Activated CD8-positive, alpha-beta memory T cell treated with anti-CD3 and anti-CD28 coated beads for 48 hours (primary cell): ENCODE results near the gene SPPL3.
"Not testable (repeated sequence)": the region's sequence is repeated elsewhere in the genome, so short reads cannot be mapped to it uniquely, and the experiment has no call there.

Source experiments
- DNase-seq, 3 experiments: peaks; one replicate each; pipeline ENCODE4 v3.0.0-alpha.2; 2020; ENCODE audit warnings: low read depth in 2 of 3, low spot score in 2 of 3

SPPL3 gene

DNA sequence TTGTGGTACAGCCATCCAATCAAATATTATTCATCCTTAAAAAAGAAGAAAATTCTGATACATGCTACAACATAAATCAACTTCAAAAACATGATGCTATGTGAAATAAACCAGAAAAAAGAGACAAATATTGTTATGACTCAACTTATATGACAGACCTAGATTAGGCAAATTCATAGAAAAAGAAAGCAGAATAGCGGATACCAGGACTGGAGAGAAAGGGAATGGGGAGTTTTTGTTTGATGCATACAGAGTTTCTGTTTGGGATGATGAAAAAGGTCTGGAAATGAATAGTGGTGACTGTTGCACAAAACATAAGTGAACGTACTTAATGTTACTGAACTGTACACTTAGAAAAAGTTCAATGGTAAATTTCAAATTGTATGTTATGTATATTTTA is 82.3 kb downstream of the SPPL3 start:
- no peak for DNase-seq

DNA sequence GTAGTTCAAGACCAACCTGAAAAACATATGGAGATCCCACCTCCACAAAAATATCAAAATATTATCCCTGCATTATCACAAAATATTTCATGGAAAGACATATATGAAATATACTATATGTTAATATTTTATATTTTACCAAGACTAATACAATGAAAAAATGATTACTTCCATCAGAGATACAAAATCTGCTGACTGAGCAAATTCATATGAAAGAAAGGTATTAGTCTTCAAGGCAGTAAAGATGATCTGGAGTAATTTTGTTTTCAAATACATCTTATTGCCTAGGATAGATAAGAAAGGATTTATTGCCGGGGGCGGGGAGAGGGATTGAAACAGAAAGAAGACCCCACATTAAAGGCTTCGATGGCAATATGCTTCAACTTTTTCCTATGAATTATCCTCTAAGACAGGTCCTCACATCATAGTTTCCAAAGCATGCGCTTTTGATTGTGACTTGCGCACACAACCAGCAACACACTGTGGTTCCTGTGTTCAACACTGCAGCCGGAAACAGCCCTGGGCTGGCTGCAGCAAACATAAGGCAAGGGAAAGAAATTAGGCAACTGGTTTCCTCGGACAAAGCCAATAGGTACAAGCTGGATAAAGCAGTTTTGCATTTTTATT is 83.2 kb downstream of the SPPL3 start:
- peak in 1 of 3 experiments; percentile 5 for DNase-seq

DNA sequence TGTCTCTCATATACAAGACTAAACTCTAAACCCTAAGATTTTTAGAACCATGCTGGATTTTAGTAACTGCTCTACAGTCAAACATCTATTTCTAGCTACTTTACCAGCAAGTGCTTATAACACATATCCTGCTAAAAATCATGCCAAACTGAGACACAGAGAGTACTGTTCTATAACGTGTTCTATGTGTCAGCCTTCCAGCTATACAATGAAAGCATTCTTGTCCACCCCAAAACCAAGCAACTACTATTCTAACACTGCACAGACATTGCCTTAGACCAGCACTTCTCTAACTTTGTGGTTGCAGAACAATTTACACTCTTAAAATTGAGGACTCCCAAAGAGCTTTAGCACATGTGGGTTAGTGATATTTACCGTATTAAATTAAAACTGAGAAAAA is 85.7 kb downstream of the SPPL3 start:
- no peak for DNase-seq

DNA sequence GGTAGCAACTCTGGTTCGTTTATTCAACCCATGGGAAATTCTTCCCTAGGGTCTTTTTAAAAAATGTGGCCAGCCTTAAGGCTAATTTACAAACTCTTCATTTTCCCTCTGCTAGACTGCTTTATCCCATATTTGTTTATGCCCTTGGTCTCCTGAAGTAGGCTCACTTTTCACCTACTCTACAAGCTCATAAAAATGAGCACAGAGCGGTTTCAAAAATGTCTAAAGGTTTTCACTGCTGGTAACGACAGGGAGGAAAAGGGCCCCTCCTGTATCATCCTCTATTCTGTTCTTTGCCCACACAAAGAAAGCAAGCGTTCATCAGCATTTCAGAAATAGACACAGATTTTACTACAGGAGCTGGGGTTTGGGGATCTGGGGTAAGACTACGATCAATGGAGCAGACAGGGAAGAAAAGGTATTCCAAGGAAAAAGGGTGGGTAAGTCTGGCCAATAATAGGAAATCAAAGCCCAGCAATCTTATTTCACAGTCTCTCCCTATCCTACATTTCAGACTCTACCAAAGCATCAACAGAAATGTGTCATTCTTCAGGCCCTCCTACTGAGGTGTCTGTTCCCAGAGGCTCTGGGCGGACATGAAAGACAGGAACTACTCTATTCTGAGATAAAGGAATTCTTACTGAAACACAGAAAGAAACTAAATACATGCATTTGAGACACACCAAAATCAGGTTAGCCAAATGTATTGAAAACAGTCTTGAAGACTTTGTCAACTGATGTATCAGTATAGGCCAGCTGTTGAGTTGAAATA is 86.4 kb downstream of the SPPL3 start:
- DNase-seq: no peak

DNA sequence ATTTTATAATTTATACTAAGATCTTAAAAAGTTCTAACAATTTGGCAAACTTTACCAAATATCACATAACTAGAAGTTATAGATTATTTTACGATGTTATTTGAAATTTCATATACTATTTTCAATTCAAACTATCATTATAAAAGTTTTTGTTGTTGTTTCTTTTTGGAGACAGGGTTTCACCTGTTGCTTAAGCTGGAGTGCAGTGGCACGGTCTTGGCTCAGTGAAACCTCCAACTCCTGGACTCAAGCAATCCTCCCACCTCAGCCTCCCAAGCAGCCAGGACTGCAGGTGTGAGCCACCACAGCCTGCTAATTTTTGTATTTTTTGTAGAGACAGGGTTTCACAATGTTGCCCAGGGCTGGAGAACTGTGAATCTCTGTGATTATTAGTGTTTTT is 87.8 kb downstream of the SPPL3 start:
- DNase-seq: no peak

DNA sequence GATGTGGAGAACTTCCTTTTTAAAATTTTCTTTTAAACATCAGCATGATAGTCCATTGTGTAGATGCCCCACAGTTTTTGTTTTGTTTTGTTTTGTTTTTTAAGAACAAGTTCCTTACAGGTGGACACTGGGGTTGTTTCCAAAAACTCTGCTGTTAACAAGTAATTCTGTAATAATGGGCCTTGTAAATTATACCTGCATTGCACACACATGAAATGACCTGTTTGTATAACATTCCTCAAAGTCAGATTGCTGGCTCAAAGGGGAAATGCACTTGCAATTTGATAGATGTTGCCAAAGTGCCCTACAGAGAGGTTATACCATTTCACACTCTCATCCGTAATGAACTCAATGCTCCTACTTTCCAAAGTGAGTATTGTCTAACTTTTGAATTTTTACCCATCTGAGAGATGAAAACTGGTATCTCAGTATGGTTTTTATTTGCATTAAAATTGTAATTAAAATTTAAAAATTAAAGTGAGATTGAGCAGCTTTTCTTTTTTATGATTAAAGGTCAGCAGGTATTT is 89.2 kb downstream of the SPPL3 start:
- no peak for DNase-seq

DNA sequence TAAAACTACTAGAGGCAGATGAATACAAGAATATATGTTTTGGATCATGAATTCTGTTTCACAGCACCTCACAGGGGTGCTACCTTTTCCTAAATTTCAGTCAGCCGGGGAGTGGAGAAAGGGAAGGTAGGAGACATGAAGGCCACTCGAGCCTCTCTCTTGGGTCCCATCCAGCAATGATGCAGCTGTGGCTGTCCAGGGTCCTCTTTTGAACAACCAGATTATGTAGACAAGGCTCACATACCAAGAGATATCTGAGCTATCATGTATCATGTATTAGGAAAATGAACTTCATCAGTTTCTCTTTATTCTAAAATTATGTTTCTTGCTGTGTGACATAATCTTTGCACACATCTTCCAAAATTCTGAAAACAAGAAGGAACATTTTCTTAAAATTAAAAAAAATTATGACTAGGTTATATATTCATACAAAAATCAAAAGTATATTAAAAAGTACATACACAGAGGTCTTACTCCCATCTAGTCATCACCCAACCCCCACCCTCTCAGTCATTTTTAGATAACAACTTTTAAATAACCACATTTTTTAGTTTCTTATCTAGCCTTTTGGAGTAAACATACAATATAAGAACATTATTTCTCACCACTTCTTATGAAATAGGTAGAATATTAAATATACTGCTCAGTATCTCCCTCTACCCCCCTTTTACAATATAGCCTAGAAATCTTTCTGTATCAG is 89.8 kb downstream of the SPPL3 start:
- no peak for DNase-seq

DNA sequence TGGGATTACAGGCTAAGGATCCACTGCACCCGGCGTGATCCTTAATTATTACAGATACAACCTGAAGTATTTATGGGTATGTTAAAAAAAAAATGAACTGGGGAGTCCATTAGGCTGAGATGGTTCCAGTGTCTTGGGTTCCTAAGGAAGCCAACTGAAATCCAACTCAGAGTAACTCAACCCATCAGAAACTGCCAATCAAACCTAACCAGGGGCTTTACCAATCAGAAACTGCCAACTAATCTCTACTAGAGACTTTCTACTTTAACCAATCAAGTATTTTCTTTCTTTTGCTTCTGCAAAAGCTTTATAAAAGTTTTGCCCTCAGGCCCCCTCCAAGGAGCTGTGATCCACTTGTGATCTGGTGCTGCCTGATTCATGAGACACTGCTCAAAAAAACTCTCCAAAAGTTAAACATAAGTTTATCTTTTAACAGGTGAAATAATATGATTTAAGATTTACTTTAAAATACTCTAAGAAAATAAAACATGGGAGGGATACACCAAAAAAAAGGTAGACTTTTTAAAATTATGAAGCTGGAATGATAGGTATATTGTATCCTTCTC is 90.5 kb downstream of the SPPL3 start:
- no peak for DNase-seq

DNA sequence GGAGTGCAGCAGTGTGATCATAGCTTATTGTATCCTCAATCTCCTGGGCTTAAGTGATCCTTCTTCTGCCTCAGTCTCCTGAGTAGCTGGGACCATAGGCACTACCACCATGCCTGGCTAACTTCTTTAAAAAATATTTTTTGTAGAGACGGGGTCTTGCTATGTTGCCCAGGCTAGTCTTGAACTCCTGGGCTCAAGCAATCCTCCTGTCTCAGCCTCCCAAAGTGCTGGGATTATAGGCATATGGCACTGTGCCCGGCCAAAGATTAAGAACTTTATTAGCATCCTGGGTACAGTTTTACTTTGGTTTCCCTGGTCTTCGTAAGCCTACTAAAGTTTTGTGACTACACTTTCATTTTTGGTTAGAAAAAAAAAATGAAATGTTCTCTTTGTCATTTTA is 94.1 kb downstream of the SPPL3 start:
- no peak for DNase-seq

DNA sequence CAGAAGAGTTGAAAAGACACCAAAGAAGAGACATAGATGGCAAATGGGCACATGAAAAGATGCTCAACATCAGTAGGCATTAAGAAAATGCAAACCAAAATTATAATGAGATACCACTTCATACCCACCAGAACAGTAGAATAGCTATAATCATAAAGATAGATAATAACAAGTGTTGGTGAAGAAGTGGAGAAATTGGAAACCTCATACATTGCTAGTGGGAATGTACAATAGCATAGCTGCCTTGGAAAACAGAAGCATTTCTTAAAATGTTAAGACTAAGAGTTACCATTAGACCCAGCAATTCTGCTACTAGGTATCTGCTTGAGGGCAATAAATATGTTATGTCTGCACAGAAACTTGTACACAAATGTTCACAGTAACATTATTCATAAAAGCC is 99.7 kb downstream of the SPPL3 start:
- DNase-seq: no peak

DNA sequence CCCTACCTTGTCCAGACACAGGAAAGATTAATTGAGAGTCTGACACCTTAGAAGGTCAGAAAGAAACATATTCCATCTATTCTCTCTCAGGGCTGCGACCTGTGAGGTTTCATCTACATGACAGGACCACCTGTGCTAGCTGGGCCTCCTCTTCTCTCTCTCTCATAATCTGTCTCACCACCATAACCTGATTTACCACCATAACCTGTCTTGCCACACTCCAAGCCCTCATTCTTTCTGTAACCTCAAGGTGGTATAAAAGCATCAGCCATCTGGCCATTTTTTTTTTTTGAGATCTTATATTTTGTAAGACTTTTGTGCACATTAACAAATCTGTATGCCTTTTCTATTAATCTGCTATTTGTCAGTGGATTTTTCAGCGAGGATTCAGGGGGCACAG is 103.0 kb downstream of the SPPL3 start:
- no peak for DNase-seq

DNA sequence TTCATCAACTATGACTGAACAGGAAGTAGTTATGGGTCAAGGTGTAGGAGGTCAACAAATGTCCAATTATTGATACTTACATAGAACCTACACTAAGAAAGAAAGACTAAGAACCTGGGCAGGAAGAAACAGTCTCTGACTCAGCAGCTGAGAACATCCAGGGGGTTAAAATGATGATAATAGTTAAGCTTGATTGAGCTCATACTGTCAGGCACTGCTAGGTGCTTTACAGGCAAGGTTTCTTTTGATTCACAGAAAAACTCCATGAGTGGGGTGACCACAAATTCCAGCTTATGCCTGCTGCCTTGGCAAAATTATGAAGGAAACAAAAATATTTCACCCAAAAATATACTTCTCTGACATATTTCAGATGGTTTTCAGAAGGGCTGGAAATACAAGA is 103.5 kb downstream of the SPPL3 start:
- no peak for DNase-seq

DNA sequence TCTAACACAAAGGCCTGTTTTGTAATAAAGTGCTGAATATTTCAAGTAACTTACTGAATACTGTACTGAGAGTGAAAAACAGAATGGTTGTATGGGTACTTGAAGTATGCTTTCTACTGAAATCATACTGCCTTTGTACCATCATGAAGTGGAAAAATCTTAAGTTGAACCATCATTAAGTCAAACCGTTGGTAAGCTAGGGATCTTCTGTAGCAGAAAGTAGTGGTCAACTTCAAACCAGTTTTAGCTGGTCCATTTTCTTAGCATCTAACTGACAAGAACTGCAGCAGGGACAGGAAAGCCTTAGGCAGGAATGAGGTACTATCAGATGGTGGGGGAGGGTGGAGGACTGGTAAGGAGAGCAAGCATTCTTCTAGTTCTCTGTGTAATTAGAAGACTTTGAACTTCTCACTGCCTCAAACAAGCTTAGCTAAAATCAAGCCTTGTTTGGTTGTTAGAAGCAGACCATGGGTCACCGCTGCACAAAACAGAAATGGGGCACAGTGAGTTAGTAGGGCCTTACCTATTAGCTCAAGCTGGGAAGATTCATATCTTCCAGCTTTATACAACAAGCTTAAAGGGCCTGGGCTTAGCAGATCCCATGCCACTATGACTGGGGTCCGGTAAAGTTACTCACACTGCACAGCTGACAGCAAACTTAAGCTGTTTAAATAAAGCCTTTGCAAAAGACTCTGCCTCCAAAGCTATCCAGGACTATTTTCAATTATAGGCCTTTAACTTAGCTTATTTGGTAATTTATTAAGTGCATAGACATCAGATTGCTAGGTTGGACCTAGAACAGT is 104.7 kb downstream of the SPPL3 start:
- no peak for DNase-seq

DNA sequence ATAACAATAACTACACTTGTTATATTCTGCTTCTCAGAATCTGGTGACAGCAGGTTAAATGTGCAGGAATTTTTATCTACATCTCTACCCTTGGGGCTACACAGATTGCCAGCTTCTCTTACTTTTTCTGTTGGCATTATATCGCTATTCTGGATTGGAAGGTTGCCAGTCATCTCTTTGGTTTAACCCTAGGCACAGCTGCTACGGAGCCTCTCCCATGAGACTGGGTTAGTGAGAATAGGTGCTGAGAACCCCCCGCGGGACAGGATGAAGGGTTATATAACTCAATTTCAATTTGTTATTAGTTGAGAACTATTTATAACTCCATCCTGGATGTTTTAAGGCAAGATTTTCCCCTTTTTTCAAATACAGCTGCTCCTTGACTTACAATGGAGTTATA is 105.5 kb downstream of the SPPL3 start:
- DNase-seq: no peak

DNA sequence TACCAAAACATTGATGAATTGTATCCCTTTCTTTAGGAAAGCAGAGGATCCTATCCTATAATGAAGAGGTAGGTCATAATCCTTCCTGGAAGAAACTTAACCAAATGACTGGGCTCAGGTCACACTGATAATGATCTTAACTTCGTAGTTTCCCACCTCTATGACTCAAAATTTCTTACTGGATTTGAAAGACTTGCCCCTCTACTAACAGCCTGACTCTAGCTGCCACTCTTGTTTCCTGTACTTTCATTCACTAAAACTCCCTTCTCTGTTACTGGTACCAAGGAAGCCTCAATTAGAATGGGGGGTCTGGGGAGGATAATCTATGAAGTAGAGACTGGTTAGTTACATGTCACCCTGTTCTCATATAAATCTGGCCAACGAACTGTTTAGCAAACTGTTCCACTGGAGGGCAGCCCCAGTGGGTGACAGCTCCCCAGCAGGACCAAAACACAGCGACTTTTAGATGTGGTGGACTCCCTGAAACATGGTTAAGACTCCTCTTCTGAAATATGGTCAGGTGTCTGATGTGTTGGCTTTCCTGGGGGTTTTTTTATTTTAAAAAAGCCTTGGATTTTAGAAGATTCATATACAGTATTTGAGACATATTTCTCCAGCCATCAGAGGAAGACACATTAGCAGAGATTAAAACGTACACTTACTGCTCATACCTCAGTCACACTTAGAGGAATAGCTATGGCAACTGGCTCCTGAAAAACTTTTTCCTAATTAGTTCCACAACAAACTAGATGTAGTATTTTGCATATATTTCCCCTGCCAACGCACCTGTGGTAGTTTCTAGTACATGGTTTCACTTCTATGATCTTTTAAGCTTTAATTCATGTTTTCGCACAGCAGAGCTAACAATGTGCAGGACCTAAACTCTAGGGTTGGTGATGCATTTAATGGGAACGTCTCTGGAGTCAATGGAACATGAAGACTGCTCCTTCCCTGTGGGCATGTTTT is 106.2 kb downstream of the SPPL3 start:
- no peak for DNase-seq

DNA sequence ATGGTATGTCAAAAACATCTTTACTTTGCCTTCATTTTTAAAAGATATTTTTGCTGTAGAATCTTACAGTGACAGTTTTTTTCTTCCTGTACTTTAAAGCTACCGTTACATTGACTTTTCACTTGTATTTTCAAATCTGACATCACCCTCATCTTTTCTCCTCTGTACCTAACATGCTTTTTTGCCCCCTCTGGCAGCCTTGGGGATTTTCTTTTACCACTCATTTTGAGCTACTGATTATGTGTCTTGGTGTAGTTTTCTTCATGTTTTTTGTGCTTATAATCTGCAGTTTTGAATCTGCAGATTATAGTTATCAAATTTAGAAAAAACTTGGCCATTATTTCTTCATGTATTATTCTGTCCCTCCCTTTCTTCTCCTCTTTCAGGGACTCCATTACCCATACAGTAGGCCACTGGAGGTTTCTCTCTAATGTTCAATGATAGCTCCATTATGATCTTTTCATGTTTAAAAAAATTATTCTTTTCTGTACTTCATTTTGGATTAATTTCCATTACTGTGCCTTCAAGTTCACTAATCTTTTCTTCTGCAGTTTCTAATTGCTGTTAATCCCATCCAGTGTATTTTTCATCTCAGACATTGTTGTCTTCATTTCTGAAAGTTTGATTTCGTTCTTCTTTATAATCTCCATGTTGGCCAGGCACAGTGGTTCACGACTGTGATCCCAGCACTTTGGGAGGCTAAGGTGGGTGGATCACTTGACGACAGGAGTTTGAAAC is 108.5 kb downstream of the SPPL3 start:
- no peak for DNase-seq

DNA sequence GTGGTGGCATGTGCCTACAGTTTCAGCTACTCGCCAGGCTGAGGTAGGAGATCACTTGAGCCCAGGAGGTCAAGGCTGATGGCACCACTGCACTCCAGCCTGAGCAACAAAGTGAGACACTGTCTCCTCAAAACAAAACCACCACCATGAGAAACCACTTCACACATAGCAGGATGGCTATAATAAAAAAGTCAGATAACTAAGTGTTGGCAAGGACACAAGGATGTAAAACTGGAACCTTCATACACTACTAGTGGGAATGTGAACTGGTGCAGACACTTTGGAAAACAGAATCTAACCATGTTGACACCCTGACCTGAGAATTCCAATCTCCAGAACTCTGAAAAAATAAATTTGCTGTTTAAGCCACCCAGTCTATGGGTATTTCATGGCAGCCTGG is 110.8 kb downstream of the SPPL3 start:
- DNase-seq: no peak

DNA sequence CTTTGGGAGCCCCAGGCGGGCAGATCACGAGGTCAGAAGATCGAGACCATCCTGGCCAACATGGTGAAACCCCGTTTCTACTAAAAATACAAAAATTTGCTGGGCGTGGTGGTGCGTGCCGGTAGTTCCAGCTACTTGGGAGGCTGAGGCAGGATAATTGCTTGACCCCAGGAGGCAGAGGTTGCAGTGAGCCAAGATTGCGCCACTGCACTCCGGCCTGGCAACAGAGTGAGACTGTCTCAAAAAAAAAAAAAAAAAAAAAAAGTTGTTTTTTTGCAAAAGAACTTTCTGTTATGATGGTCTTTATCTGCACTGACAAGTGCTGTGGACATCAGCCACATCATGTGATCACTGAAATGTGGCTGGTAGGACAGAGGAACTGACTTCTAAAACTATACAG is 111.7 kb downstream of the SPPL3 start:
- not testable (repeated sequence) for DNase-seq

DNA sequence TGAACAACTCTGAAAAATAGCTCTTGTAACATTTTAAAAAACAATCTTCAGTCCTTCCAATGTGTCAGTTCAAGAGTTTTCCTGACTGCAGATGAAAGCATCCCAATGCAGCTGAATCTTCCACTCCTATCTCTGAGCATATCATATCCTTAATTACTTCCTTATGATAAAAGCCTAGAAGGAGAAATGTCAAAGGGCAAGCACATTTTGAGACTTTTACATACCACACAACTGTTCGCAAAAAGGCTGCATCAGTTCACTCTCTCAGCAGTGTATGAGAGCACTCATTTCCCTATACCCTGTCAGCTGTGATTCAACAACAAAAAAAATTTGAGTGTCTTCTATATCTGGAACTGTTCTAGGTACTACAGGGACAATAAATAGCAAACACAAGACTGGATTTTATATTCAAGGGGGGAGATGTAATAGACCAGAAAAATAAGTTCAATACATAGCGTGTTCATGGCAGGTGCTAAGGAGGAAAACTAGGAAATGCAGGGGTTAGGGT is 112.4 kb downstream of the SPPL3 start:
- DNase-seq: no peak
